ENCODE measurements around the gene PPFIBP2.
A peak's percentile ranks its signal among the peaks of the same experiment; 100 is the strongest.

Gene PPFIBP2

DNA sequence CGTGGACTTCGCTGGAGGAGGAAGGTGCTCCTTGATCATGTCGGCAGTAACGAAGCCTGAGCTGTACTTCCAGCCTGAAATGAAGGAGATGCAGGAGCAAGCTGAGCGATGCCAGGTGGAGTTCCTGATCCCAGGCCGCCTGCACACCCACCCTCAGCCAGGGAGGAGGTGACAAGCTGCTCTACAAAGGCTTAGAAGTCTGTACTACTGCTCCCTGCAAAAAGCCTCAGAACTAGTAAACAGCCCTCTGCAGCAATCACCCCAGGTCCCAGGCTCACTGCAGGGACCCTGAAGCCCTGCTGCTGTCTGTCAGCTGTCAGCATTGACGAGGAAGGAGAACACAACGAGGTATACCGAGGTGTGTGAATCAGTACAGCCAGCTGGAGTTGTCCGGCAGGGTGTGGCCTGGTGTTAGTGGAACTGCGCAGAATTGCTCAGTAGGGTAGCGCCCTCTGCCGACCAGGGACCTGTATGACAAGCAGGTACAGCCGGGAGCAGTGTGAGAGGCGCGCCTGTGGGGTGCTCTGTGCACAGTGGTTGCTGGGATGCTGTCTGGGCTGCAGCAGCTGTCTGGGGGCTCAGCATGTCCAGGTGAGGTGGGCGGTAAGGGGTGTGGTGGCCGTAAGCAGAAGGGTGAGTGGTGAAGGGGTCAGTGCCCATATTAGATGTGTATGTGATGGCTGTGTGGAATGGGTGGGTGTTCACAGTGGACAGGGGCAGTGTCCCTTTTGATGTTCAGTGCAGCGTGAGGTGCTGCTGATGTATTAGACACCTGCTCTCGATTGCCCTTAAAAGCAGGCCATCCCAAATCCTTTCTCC, 151.9 kb downstream of the PPFIBP2 start:
- no peaks in the 10 kb centered on the region for H4K20me1 ChIP-seq (ENCODE audit: insufficient read depth, low read length)
- no peak overlapping the region for H3K4me3 ChIP-seq (ENCODE audit: low read length)
- peak overlapping the region; percentile 20; the same call in 1 of the 2 replicates for H3K4me2 ChIP-seq (ENCODE audit: low read depth, low read length)
- no peak overlapping the region for H3K9ac ChIP-seq (ENCODE audit: low read length)
- H3K36me3 ChIP-seq (replicated peaks; ENCODE audit: insufficient read depth, low read length): no peaks in the 10 kb centered on the region
- no peaks in the 10 kb centered on the region for H3K9me3 ChIP-seq (replicated peaks; ENCODE audit: insufficient read depth, low read length)
- H3K4me1 ChIP-seq (ENCODE audit: low read length): peaks cover 13% of the 10 kb centered on the region
- H3F3A ChIP-seq (ENCODE audit: insufficient read depth, low read length): 0 out of 2 replicates have a peak, but pooled peaks cover 3% of the 10 kb centered on the region
- no peaks in the 10 kb centered on the region for H3K27me3 ChIP-seq (replicated peaks; ENCODE audit: insufficient read depth, low read length)
- H3K9me2 ChIP-seq (replicated peaks; ENCODE audit: insufficient read depth, low read length): no peaks in the 10 kb centered on the region
- TF ChIP-seq, protein P1, sequence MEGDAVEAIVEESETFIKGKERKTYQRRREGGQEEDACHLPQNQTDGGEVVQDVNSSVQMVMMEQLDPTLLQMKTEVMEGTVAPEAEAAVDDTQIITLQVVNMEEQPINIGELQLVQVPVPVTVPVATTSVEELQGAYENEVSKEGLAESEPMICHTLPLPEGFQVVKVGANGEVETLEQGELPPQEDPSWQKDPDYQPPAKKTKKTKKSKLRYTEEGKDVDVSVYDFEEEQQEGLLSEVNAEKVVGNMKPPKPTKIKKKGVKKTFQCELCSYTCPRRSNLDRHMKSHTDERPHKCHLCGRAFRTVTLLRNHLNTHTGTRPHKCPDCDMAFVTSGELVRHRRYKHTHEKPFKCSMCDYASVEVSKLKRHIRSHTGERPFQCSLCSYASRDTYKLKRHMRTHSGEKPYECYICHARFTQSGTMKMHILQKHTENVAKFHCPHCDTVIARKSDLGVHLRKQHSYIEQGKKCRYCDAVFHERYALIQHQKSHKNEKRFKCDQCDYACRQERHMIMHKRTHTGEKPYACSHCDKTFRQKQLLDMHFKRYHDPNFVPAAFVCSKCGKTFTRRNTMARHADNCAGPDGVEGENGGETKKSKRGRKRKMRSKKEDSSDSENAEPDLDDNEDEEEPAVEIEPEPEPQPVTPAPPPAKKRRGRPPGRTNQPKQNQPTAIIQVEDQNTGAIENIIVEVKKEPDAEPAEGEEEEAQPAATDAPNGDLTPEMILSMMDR (IDR thresholded peaks at IDR 0.05; ENCODE audit: low read length): peak; percentile 93
- no peak for TF ChIP-seq EZH2 (optimal IDR thresholded peaks at IDR 0.05; ENCODE audit: low read depth, low read length)
- H3K27ac ChIP-seq (ENCODE audit: low read length): no peak overlapping the region
- peak; percentile 82 for DNase-seq
- peak overlapping the region; percentile 51; the same call in 1 of the 2 replicates for H2AFZ ChIP-seq (ENCODE audit: low read length)
- no peaks in the 10 kb centered on the region for H3K79me2 ChIP-seq (ENCODE audit: low read length)

DNA sequence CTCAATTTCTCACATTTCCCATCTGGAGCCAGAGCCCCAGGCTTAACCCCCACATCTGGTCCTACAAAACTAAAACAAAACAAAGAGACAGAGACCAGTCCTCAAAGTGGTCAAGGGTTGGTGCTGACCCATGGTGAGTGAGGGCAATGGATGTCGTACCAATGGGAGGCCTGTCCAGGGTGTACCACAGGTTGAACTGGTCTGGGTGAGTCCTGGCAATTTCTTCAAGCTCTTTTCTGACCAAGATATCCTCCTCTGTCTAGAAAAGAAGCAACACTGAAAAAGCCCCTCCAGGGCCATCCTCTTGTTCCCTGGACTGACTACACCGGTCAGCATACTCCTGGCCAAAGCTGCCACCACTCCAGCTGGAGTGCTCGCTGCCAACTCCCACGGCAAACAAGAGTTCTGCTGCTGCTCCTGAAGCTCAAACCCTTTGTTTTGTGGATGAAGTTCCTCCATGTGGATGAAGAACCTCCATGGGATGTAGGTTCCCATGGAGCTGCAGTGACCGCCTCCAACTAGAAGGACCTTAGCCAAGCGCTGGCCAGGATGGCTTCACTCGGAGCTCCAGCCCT, 152.6 kb downstream of the PPFIBP2 start:
- Histone ChIP-seq H3K27ac (ENCODE audit: low read length) (no peak overlapping the region), H3K9me2 (replicated peaks; ENCODE audit: insufficient read depth, low read length) (no peaks in the 10 kb centered on the region), H2AFZ (ENCODE audit: low read length) (no peak overlapping the region), H3K4me2 (ENCODE audit: low read depth, low read length) (no peak overlapping the region), H3K4me1 (ENCODE audit: low read length) (peaks cover 19% of the 10 kb centered on the region), H3K9me3 (replicated peaks; ENCODE audit: insufficient read depth, low read length) (no peaks in the 10 kb centered on the region), H4K20me1 (ENCODE audit: insufficient read depth, low read length) (no peaks in the 10 kb centered on the region), H3K27me3 (replicated peaks; ENCODE audit: insufficient read depth, low read length) (no peaks in the 10 kb centered on the region), H3K4me3 (ENCODE audit: low read length) (no peak overlapping the region), H3F3A (ENCODE audit: insufficient read depth, low read length) (0 out of 2 replicates have a peak, but pooled peaks cover 3% of the 10 kb centered on the region), H3K79me2 (ENCODE audit: low read length) (no peaks in the 10 kb centered on the region), H3K9ac (ENCODE audit: low read length) (no peak overlapping the region), H3K36me3 (replicated peaks; ENCODE audit: insufficient read depth, low read length) (no peaks in the 10 kb centered on the region)
- TF ChIP-seq EZH2 (optimal IDR thresholded peaks at IDR 0.05; ENCODE audit: low read depth, low read length): no peak
- DNase-seq: no peak

DNA sequence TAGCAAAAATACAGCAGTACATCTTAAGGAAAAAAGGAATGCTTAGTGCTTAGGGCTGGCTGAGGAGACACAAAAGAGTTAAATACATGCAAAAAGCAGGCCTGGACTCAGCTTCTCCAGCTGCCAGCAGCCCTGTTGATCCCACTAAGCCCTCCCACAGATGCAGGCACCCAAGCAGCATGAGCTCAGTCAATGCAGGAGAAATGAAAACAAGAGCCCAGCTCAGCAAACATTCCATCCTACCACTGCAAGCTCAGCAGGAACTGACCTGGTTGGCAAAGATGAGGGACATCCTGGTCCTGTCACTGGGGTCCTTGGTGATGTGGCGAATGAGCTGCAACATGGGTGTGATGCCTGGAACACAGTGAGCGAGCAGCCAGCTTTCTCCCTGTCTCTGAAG, 153.7 kb downstream of the PPFIBP2 start:
- H3K36me3 ChIP-seq (replicated peaks; ENCODE audit: insufficient read depth, low read length): no peaks in the 10 kb centered on the region
- TF ChIP-seq EZH2 (optimal IDR thresholded peaks at IDR 0.05; ENCODE audit: low read depth, low read length): no peak
- H3K4me1 ChIP-seq (ENCODE audit: low read length): peaks cover 30% of the 10 kb centered on the region
- no peak overlapping the region for H3K4me3 ChIP-seq (ENCODE audit: low read length)
- H4K20me1 ChIP-seq (ENCODE audit: insufficient read depth, low read length): no peaks in the 10 kb centered on the region
- H3K9me3 ChIP-seq (replicated peaks; ENCODE audit: insufficient read depth, low read length): no peaks in the 10 kb centered on the region
- H3K27ac ChIP-seq (ENCODE audit: low read length): no peak overlapping the region; the same call in 1 of the 2 replicates
- peak overlapping the region; percentile 7; the same call in 1 of the 2 replicates for H3K4me2 ChIP-seq (ENCODE audit: low read depth, low read length)
- no peaks in the 10 kb centered on the region for H3K79me2 ChIP-seq (ENCODE audit: low read length)
- 0 out of 2 replicates have a peak, but pooled peaks cover 3% of the 10 kb centered on the region for H3F3A ChIP-seq (ENCODE audit: insufficient read depth, low read length)
- no peaks in the 10 kb centered on the region for H3K27me3 ChIP-seq (replicated peaks; ENCODE audit: insufficient read depth, low read length)
- no peak overlapping the region for H2AFZ ChIP-seq (ENCODE audit: low read length)
- no peaks in the 10 kb centered on the region for H3K9me2 ChIP-seq (replicated peaks; ENCODE audit: insufficient read depth, low read length)
- DNase-seq: no peak
- H3K9ac ChIP-seq (ENCODE audit: low read length): no peak overlapping the region

DNA sequence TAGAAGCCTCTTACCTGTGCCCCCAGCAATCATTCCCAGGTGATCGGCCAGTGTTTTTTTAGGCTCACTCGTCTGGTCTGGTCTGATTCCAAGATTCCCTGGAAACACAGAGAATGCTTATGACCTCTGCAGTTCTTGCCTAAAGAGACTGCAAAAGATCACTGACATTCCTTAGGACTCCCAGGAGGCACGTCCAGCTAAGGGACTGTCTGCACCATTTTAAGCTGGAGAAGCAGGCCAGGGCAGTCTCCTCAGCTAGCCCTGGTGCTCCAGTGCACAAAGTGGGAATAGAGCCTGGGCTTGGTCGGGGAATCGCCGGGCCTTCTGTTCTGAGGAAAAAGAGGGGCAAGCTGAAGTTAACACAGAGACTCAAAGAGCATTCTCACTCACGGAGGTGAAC, 154.7 kb downstream of the PPFIBP2 start:
- no peaks in the 10 kb centered on the region for H3K36me3 ChIP-seq (replicated peaks; ENCODE audit: insufficient read depth, low read length)
- no peaks in the 10 kb centered on the region for H3K27me3 ChIP-seq (replicated peaks; ENCODE audit: insufficient read depth, low read length)
- TF ChIP-seq, protein P1 (IDR thresholded peaks at IDR 0.05; ENCODE audit: low read length): no peak
- no peak for TF ChIP-seq EZH2 (optimal IDR thresholded peaks at IDR 0.05; ENCODE audit: low read depth, low read length)
- TF ChIP-seq EZH2phosphoT487 (IDR thresholded peaks at IDR 0.05; ENCODE audit: low read length): no peak

More for the DNA sequence above, 154.7 kb downstream of the PPFIBP2 start:
- 0 out of 2 replicates have a peak, but pooled peaks cover 3% of the 10 kb centered on the region for H3F3A ChIP-seq (ENCODE audit: insufficient read depth, low read length)
- no peaks in the 10 kb centered on the region for H3K79me2 ChIP-seq (ENCODE audit: low read length)
- no peak overlapping the region for H3K9ac ChIP-seq (ENCODE audit: low read length)
- no peaks in the 10 kb centered on the region for H4K20me1 ChIP-seq (ENCODE audit: insufficient read depth, low read length)
- H2AFZ ChIP-seq (ENCODE audit: low read length): no peak overlapping the region
- no peak for DNase-seq
- peaks cover 31% of the 10 kb centered on the region for H3K4me1 ChIP-seq (ENCODE audit: low read length)
- no peaks in the 10 kb centered on the region for H3K9me2 ChIP-seq (replicated peaks; ENCODE audit: insufficient read depth, low read length)
- no peak overlapping the region for H3K4me3 ChIP-seq (ENCODE audit: low read length)
- H3K27ac ChIP-seq (ENCODE audit: low read length): no peak overlapping the region
- H3K4me2 ChIP-seq (ENCODE audit: low read depth, low read length): no peak overlapping the region
- H3K9me3 ChIP-seq (replicated peaks; ENCODE audit: insufficient read depth, low read length): no peaks in the 10 kb centered on the region
